GM23338 (cell line): ENCODE results near the gene SLC6A13.

Source experiments
- CTCF ChIP-seq, 2 experiments: fragments of 200-600 bp in 1 of 2; sonication (generic) in 1 of 2; conservative IDR thresholded peaks; 2 replicates each; pipeline versions ENCODE4 v1.5.1 to v1.6.1; 2016 to 2017; ENCODE audit warnings: antibody characterized with exemption in 2 of 2, low read depth in 2 of 2, mild to moderate bottlenecking in 2 of 2, moderate library complexity in 1 of 2
- ETS1 ChIP-seq: IDR thresholded peaks from 2 replicates; pipeline ENCODE4 v1.6.1; 2016; ENCODE audit warnings: antibody characterized with exemption
- EZH2 ChIP-seq: fragments of 200-600 bp; sonication (generic); IDR thresholded peaks from one replicate; pipeline ENCODE4 v1.8.0; 2017; ENCODE audit warnings: antibody characterized with exemption, mild to moderate bottlenecking, low read depth; ENCODE audit not compliant: unreplicated experiment
- REST ChIP-seq: IDR thresholded peaks from one replicate; pipeline ENCODE4 v1.6.1; 2018; ENCODE audit warnings: antibody characterized with exemption; ENCODE audit not compliant: unreplicated experiment

- TF ChIP-seq REST (no peak), EZH2 (no peak), CTCF (conservative IDR thresholded peaks at IDR 0.05; ENCODE audit: low read depth in 2 of 2) (no peak), ETS1 (no peak)
Measured at GRCh38 chr12:262817-263216, at the start of gene SLC6A13.
